Caco-2 (cell line): Measurements from ENCODE around the gene MR1. TPM values are rescaled to one million over a fixed set of nuclear protein-coding genes. Genes with fewer than 3 reads are reported as not detected.

Experiments
- BruUV-seq: library from RNA; stranded (reverse); fragments of 400-500 nt; replicated peaks from 2 replicates; lab custom pipeline; 2021; lab: Mats Ljungman, UMichigan
- CTCF ChIA-PET: fragments of 300-600 bp; sonication (Branson Sonifier 250); formaldehyde crosslinking; loops from one replicate; lab custom pipeline; 2022; ENCODE audit warnings: antibody characterized with exemption; lab: Charles Lee
- POLR2A ChIA-PET: fragments of 300-600 bp; sonication (Branson Sonifier 250); formaldehyde crosslinking; loops from one replicate; lab custom pipeline; 2022; ENCODE audit warnings: antibody characterized with exemption; lab: Charles Lee
- DNase-seq, 2 experiments: peaks; one replicate each; pipeline versions ENCODE4 v3.0.0 to v3.0.0-alpha.2; 2020 to 2022
- H3K27me3 ChIP-seq: replicated peaks from 2 replicates; pipeline ENCODE4 v1.6.0; 2011; ENCODE audit warnings: low read length; ENCODE audit not compliant: control insufficient read depth, insufficient read depth
- H3K36me3 ChIP-seq: 2 replicates; pipeline ENCODE4 v1.5.1; 2011; ENCODE audit warnings: low read length; ENCODE audit not compliant: control insufficient read depth, insufficient read depth
- H3K4me1 ChIP-seq: fragments of 250-450 bp; sonication (Bioruptor Pico); 2 replicates; pipeline ENCODE4 v1.5.1; 2020; ENCODE audit warnings: mild to moderate bottlenecking
- H3K4me3 ChIP-seq: 2 replicates; pipeline ENCODE4 v1.5.1; 2011; ENCODE audit warnings: low read depth, mild to moderate bottlenecking, control low read depth, low read length
- H3K9me3 ChIP-seq: fragments of 250-450 bp; sonication (Bioruptor Pico); 2 replicates; pipeline ENCODE4 v1.5.1; 2020; ENCODE audit warnings: mild to moderate bottlenecking, moderate library complexity
- H3K27ac Mint-ChIP-seq: one replicate; pipeline ENCODE4 v1.8.0; 2022; ENCODE audit warnings: mixed read lengths; ENCODE audit not compliant: unreplicated experiment
- H3K27me3 Mint-ChIP-seq: one replicate; pipeline ENCODE4 v1.8.0; 2022; ENCODE audit warnings: mixed read lengths; ENCODE audit not compliant: insufficient read depth, unreplicated experiment
- H3K36me3 Mint-ChIP-seq: one replicate; pipeline ENCODE4 v1.8.0; 2022; ENCODE audit warnings: mild to moderate bottlenecking, mixed read lengths; ENCODE audit not compliant: insufficient read depth, unreplicated experiment
- H3K4me1 Mint-ChIP-seq: one replicate; pipeline ENCODE4 v1.8.0; 2022; ENCODE audit warnings: low read depth, mixed read lengths; ENCODE audit not compliant: unreplicated experiment
- H3K4me3 Mint-ChIP-seq: one replicate; pipeline ENCODE4 v1.8.0; 2022; ENCODE audit warnings: mild to moderate bottlenecking, moderate library complexity, mixed read lengths; ENCODE audit not compliant: unreplicated experiment
- H3K9me3 Mint-ChIP-seq: one replicate; pipeline ENCODE4 v1.8.0; 2022; ENCODE audit warnings: mixed read lengths; ENCODE audit not compliant: unreplicated experiment
- CTCF ChIP-seq, 2 experiments: fragments of 200-600 bp in 1 of 2; IDR thresholded peaks; 1 replicate in 1 of 2; 2 replicates in 1 of 2; pipeline versions ENCODE4 v1.5.1 to v1.8.0; 2011 to 2022; ENCODE audit warnings: antibody characterized with exemption in 1 of 2, control low read depth in 1 of 2, inconsistent platforms in 1 of 2, low read depth in 1 of 2, low read length in 1 of 2, mild to moderate bottlenecking in 1 of 2, moderate library complexity in 1 of 2; ENCODE audit not compliant: insufficient read depth in 1 of 2, severe bottlenecking in 1 of 2, unreplicated experiment in 1 of 2
- intact Hi-C: fragments of 100-400 bp; cut with micrococcal nuclease; formaldehyde crosslinking; loops from one replicate; pipeline ENCODE4 v1.10.0; 2022; ENCODE audit not compliant: unreplicated experiment
- total RNA-seq: library from RNA; stranded (reverse); gene quantifications from 2 replicates; pipeline ENCODE4 v1.2.3, GENCODE V29; 2022

MR1 gene
- total RNA-seq, 1 experiment from 2014 or later, result 2.5 TPM

- no peak for DNase-seq
- intact Hi-C loops, result no loop called here
- ChIA-PET POLR2A (interaction anchor here (0.5 kb wide), 1 partner anchor 234 kb away, joined by 3 read pairs; no protein-coding TSS in a partner anchor), CTCF (no interaction called here)
- no peaks in the 10 kb centered on the region for H3K27me3 Mint-ChIP-seq
- no peaks in the 10 kb centered on the region for H3K9me3 Mint-ChIP-seq
- Histone ChIP-seq H3K27me3 (no peaks in the 10 kb centered on the region), H3K4me1 (peaks cover 64% of the 10 kb centered on the region), H3K9me3 (no peaks in the 10 kb centered on the region), H3K36me3 (no peaks in the 10 kb centered on the region), H3K4me3 (no peak overlapping the region)
- H3K4me1 Mint-ChIP-seq, result peaks cover 56% of the 10 kb centered on the region
- peaks cover 16% of the 10 kb centered on the region for H3K36me3 Mint-ChIP-seq
- no peak overlapping the region for H3K27ac Mint-ChIP-seq
- TF ChIP-seq CTCF (IDR thresholded peaks at IDR 0.05; ENCODE audit: insufficient read depth in 1 of 2, low read depth in 1 of 2, low read length in 1 of 2, severe bottlenecking in 1 of 2, unreplicated experiment in 1 of 2), result no peak
- no peak overlapping the region for H3K4me3 Mint-ChIP-seq
- BruUV-seq, result no TSS peak
Measured at GRCh38 chr1:181097242-181097641, 63.5 kb downstream of the MR1 start.

GRCh38 chr1:181099152-181100014, 65.6 kb downstream of the MR1 start:
- Histone ChIP-seq H3K4me1 (peaks cover 54% of the 10 kb centered on the region), H3K9me3 (no peaks in the 10 kb centered on the region), H3K4me3 (no peak overlapping the region), H3K36me3 (no peaks in the 10 kb centered on the region), H3K27me3 (no peaks in the 10 kb centered on the region)
- Mint-ChIP-seq H3K27ac (peak overlapping the region; percentile 31), H3K36me3 (peaks cover 5% of the 10 kb centered on the region), H3K4me1 (peaks cover 47% of the 10 kb centered on the region), H3K4me3 (peak overlapping the region; percentile 46), H3K9me3 (no peaks in the 10 kb centered on the region), H3K27me3 (no peaks in the 10 kb centered on the region)
- DNase-seq, result peak in 1 of 2 experiments; percentile 22
- intact Hi-C loops, result no loop called here
- ChIA-PET POLR2A (interaction anchor here (1.0 to 1.4 kb wide), 3 partner anchors 9 to 18 kb away, joined by 3 to 9 read pairs (median 7); partner anchors contain the start of gene IER5), CTCF (interaction anchor here (0.9 to 1.2 kb wide), 5 partner anchors 9 to 43 kb away, joined by 3 to 5 read pairs (median 4); no protein-coding TSS in a partner anchor)
- TF ChIP-seq CTCF (IDR thresholded peaks at IDR 0.05; ENCODE audit: insufficient read depth in 1 of 2, low read depth in 1 of 2, low read length in 1 of 2, severe bottlenecking in 1 of 2, unreplicated experiment in 1 of 2), result no peak
- BruUV-seq, result no TSS peak

- no peaks in the 10 kb centered on the region for H3K9me3 Mint-ChIP-seq
- peaks cover 13% of the 10 kb centered on the region for H3K36me3 Mint-ChIP-seq
- ChIA-PET CTCF (interaction anchor here (0.9 to 1.2 kb wide), 3 partner anchors 8 to 219 kb away, joined by 3 to 10 read pairs (median 5); no protein-coding TSS in a partner anchor), POLR2A (interaction anchor here (0.8 to 1.4 kb wide), 4 partner anchors 8 to 17 kb away, joined by 3 to 9 read pairs (median 6); partner anchors contain the start of gene IER5)
- Histone ChIP-seq H3K9me3 (no peaks in the 10 kb centered on the region), H3K4me3 (no peak overlapping the region), H3K36me3 (no peaks in the 10 kb centered on the region), H3K4me1 (peaks cover 45% of the 10 kb centered on the region), H3K27me3 (no peaks in the 10 kb centered on the region)
- no TSS peak for BruUV-seq
- H3K27ac Mint-ChIP-seq, result peak overlapping the region; percentile 7
- intact Hi-C loops, result no loop called here
- H3K27me3 Mint-ChIP-seq, result no peaks in the 10 kb centered on the region
- H3K4me3 Mint-ChIP-seq, result peak overlapping the region; percentile 46
- peak; percentile 36 to 55 for DNase-seq
- peaks cover 38% of the 10 kb centered on the region for H3K4me1 Mint-ChIP-seq
- no peak for TF ChIP-seq CTCF (IDR thresholded peaks at IDR 0.05; ENCODE audit: insufficient read depth in 1 of 2, low read depth in 1 of 2, low read length in 1 of 2, severe bottlenecking in 1 of 2, unreplicated experiment in 1 of 2)
Measured at GRCh38 chr1:181100015-181100905, 66.5 kb downstream of the MR1 start.
